ENCODE data around the gene COX11. TPM values are rescaled to one million over a fixed set of nuclear protein-coding genes. Genes with fewer than 3 reads are reported as not detected.

Gene COX11
- total RNA-seq, 1 experiment from 2014 or later = 54.4 TPM

Other genes with a start within 250 kb of the COX11 start
- gene TOM1L1, start 67.8 kb downstream of the COX11 start, total RNA-seq (2014; rRNA removed; shearing (Covaris generic)) = 32.1 and 42.2 TPM in 2 replicates
- 5.6 and 10.4 TPM in 2 replicates for gene STXBP4, start 111 bp upstream of the COX11 start, total RNA-seq (2014; rRNA removed; shearing (Covaris generic))